ENCODE results near the gene KLHDC7A.

The KLHDC7A gene

GRCh38 chr1:18484276-18484675 is 3.5 kb downstream of the KLHDC7A start:
- Mint-ChIP-seq H3K36me3 (ENCODE audit: low read depth) (no peaks in the 10 kb centered on the region), H3K27me3 (peaks cover 14% of the 10 kb centered on the region), H3K4me1 (ENCODE audit: low read depth) (peaks cover 4% of the 10 kb centered on the region), H3K4me3 (no peak overlapping the region), H3K27ac (no peak overlapping the region), H3K9me3 (no peaks in the 10 kb centered on the region)

GRCh38 chr1:18484721-18485120 is 4.0 kb downstream of the KLHDC7A start:
- H3K36me3 Mint-ChIP-seq (ENCODE audit: low read depth), result no peaks in the 10 kb centered on the region
- H3K9me3 Mint-ChIP-seq, result no peaks in the 10 kb centered on the region
- no peak overlapping the region for H3K4me3 Mint-ChIP-seq
- H3K27me3 Mint-ChIP-seq, result peaks cover 14% of the 10 kb centered on the region
- no peak overlapping the region for H3K27ac Mint-ChIP-seq
- peaks cover 1% of the 10 kb centered on the region for H3K4me1 Mint-ChIP-seq (ENCODE audit: low read depth)

- Mint-ChIP-seq H3K27ac (no peak overlapping the region), H3K4me1 (ENCODE audit: low read depth) (no peaks in the 10 kb centered on the region), H3K4me3 (no peak overlapping the region), H3K27me3 (peaks cover 14% of the 10 kb centered on the region), H3K9me3 (no peaks in the 10 kb centered on the region), H3K36me3 (ENCODE audit: low read depth) (no peaks in the 10 kb centered on the region)
Measured at GRCh38 chr1:18485227-18485626, 4.5 kb downstream of the KLHDC7A start.

- no peak overlapping the region for H3K27ac Mint-ChIP-seq
- peaks cover 14% of the 10 kb centered on the region for H3K27me3 Mint-ChIP-seq
- no peak overlapping the region for H3K4me3 Mint-ChIP-seq
- H3K9me3 Mint-ChIP-seq, result no peaks in the 10 kb centered on the region
- H3K36me3 Mint-ChIP-seq (ENCODE audit: low read depth), result no peaks in the 10 kb centered on the region
- no peaks in the 10 kb centered on the region for H3K4me1 Mint-ChIP-seq (ENCODE audit: low read depth)
Measured at GRCh38 chr1:18486195-18486594, 5.5 kb downstream of the KLHDC7A start.

- no peaks in the 10 kb centered on the region for H3K4me1 Mint-ChIP-seq (ENCODE audit: low read depth)
- H3K36me3 Mint-ChIP-seq (ENCODE audit: low read depth), result no peaks in the 10 kb centered on the region
- no peak overlapping the region for H3K4me3 Mint-ChIP-seq
- H3K27me3 Mint-ChIP-seq, result peaks cover 11% of the 10 kb centered on the region
- H3K27ac Mint-ChIP-seq, result no peak overlapping the region
- H3K9me3 Mint-ChIP-seq, result no peaks in the 10 kb centered on the region
Measured at GRCh38 chr1:18489417-18490143, 8.8 kb downstream of the KLHDC7A start.

- H3K4me3 Mint-ChIP-seq, result no peak overlapping the region
- H3K27ac Mint-ChIP-seq, result no peak overlapping the region
- no peaks in the 10 kb centered on the region for H3K4me1 Mint-ChIP-seq (ENCODE audit: low read depth)
- peaks cover 7% of the 10 kb centered on the region for H3K27me3 Mint-ChIP-seq
- H3K9me3 Mint-ChIP-seq, result no peaks in the 10 kb centered on the region
- no peaks in the 10 kb centered on the region for H3K36me3 Mint-ChIP-seq (ENCODE audit: low read depth)
Measured at GRCh38 chr1:18491168-18491567, 10.4 kb downstream of the KLHDC7A start.

GRCh38 chr1:18494304-18494703 is 13.6 kb downstream of the KLHDC7A start:
- H3K36me3 Mint-ChIP-seq (ENCODE audit: low read depth), result no peaks in the 10 kb centered on the region
- H3K4me3 Mint-ChIP-seq, result no peak overlapping the region
- H3K9me3 Mint-ChIP-seq, result no peaks in the 10 kb centered on the region
- no peak overlapping the region for H3K27ac Mint-ChIP-seq
- H3K4me1 Mint-ChIP-seq (ENCODE audit: low read depth), result no peaks in the 10 kb centered on the region
- peaks cover 14% of the 10 kb centered on the region for H3K27me3 Mint-ChIP-seq

- H3K27me3 Mint-ChIP-seq, result peaks cover 23% of the 10 kb centered on the region
- H3K27ac Mint-ChIP-seq, result no peak overlapping the region
- no peaks in the 10 kb centered on the region for H3K9me3 Mint-ChIP-seq
- H3K4me3 Mint-ChIP-seq, result no peak overlapping the region
- no peaks in the 10 kb centered on the region for H3K36me3 Mint-ChIP-seq (ENCODE audit: low read depth)
- no peaks in the 10 kb centered on the region for H3K4me1 Mint-ChIP-seq (ENCODE audit: low read depth)
Measured at GRCh38 chr1:18495635-18496034, 14.9 kb downstream of the KLHDC7A start.

GRCh38 chr1:18496056-18496455 is 15.3 kb downstream of the KLHDC7A start:
- H3K27me3 Mint-ChIP-seq, result peaks cover 24% of the 10 kb centered on the region

GRCh38 chr1:18496497-18497235 is 15.9 kb downstream of the KLHDC7A start:
- peaks cover 26% of the 10 kb centered on the region for H3K27me3 Mint-ChIP-seq

More at GRCh38 chr1:18496056-18496455, 15.3 kb downstream of the KLHDC7A start:
- H3K36me3 Mint-ChIP-seq (ENCODE audit: low read depth), result no peaks in the 10 kb centered on the region
- H3K27ac Mint-ChIP-seq, result no peak overlapping the region
- H3K4me1 Mint-ChIP-seq (ENCODE audit: low read depth), result no peaks in the 10 kb centered on the region
- H3K4me3 Mint-ChIP-seq, result no peak overlapping the region
- H3K9me3 Mint-ChIP-seq, result no peaks in the 10 kb centered on the region

GRCh38 chr1:18501833-18502232 is 21.1 kb downstream of the KLHDC7A start:
- H3K36me3 Mint-ChIP-seq (ENCODE audit: low read depth), result no peaks in the 10 kb centered on the region
- H3K4me3 Mint-ChIP-seq, result no peak overlapping the region
- H3K27me3 Mint-ChIP-seq, result peaks cover 30% of the 10 kb centered on the region
- no peak overlapping the region for H3K27ac Mint-ChIP-seq
- H3K4me1 Mint-ChIP-seq (ENCODE audit: low read depth), result no peaks in the 10 kb centered on the region
- H3K9me3 Mint-ChIP-seq, result peaks cover 8% of the 10 kb centered on the region

More at GRCh38 chr1:18496497-18497235, 15.9 kb downstream of the KLHDC7A start:
- Mint-ChIP-seq H3K4me3 (no peak overlapping the region), H3K4me1 (ENCODE audit: low read depth) (no peaks in the 10 kb centered on the region), H3K9me3 (no peaks in the 10 kb centered on the region), H3K36me3 (ENCODE audit: low read depth) (no peaks in the 10 kb centered on the region), H3K27ac (no peak overlapping the region)

- Mint-ChIP-seq H3K36me3 (ENCODE audit: low read depth) (no peaks in the 10 kb centered on the region), H3K4me3 (no peak overlapping the region), H3K27ac (no peak overlapping the region), H3K9me3 (peaks cover 23% of the 10 kb centered on the region), H3K4me1 (ENCODE audit: low read depth) (no peaks in the 10 kb centered on the region), H3K27me3 (peaks cover 29% of the 10 kb centered on the region)
Measured at GRCh38 chr1:18504609-18505008, 23.9 kb downstream of the KLHDC7A start.

GRCh38 chr1:18505666-18506065 is 24.9 kb downstream of the KLHDC7A start:
- H3K9me3 Mint-ChIP-seq, result peaks cover 23% of the 10 kb centered on the region
- no peaks in the 10 kb centered on the region for H3K36me3 Mint-ChIP-seq (ENCODE audit: low read depth)
- peaks cover 28% of the 10 kb centered on the region for H3K27me3 Mint-ChIP-seq
- no peak overlapping the region for H3K4me3 Mint-ChIP-seq
- no peaks in the 10 kb centered on the region for H3K4me1 Mint-ChIP-seq (ENCODE audit: low read depth)
- no peak overlapping the region for H3K27ac Mint-ChIP-seq

GRCh38 chr1:18508084-18508483 is 27.4 kb downstream of the KLHDC7A start:
- H3K27me3 Mint-ChIP-seq, result peaks cover 29% of the 10 kb centered on the region
- peaks cover 19% of the 10 kb centered on the region for H3K9me3 Mint-ChIP-seq
- no peak overlapping the region for H3K27ac Mint-ChIP-seq
- no peaks in the 10 kb centered on the region for H3K4me1 Mint-ChIP-seq (ENCODE audit: low read depth)
- H3K36me3 Mint-ChIP-seq (ENCODE audit: low read depth), result no peaks in the 10 kb centered on the region
- H3K4me3 Mint-ChIP-seq, result no peak overlapping the region

- H3K4me1 Mint-ChIP-seq (ENCODE audit: low read depth), result no peaks in the 10 kb centered on the region
- peaks cover 23% of the 10 kb centered on the region for H3K9me3 Mint-ChIP-seq
- no peak overlapping the region for H3K4me3 Mint-ChIP-seq
- peaks cover 27% of the 10 kb centered on the region for H3K27me3 Mint-ChIP-seq
- H3K36me3 Mint-ChIP-seq (ENCODE audit: low read depth), result no peaks in the 10 kb centered on the region
- H3K27ac Mint-ChIP-seq, result no peak overlapping the region
Measured at GRCh38 chr1:18511149-18511873, 30.6 kb downstream of the KLHDC7A start.

All from stimulated activated naive CD8-positive, alpha-beta T cell treated with anti-CD3 and anti-CD28 coated beads, Interleukin-15, Interleukin-2, amounts not matched to agents 100 ng/mL and 50 ng/mL, for 24 hours (primary cell).